Left cardiac atrium (tissue), 4 donors: ENCODE measurements around the gene MICAL3. TPM values are rescaled to one million over a fixed set of nuclear protein-coding genes. Genes with fewer than 3 reads are reported as not detected.
A peak's percentile ranks its signal among the peaks of the same experiment; 100 is the strongest.
"Not testable (repeated sequence)": the region's sequence is repeated elsewhere in the genome, so short reads cannot be mapped to it uniquely, and the experiment has no call there.

ENCODE experiments used
- ATAC-seq, 2 donors: fragments of 200-7000 bp; cut with Tn5 transposase; one replicate each; pipeline ENCODE4 v1.9.1; 2020; ENCODE audit warnings: mild to moderate bottlenecking in 2 of 2, moderate library complexity in 2 of 2
- DNase-seq: peaks from one replicate; pipeline ENCODE4 v3.0.0-alpha.2; 2020
- intact Hi-C, 2 donors: fragments of 100-400 bp; cut with DNase I; formaldehyde crosslinking; loops; one replicate each; pipeline versions ENCODE4 v1.14.1 to v1.15.1; 2022 to 2023
- long read RNA-seq: library from polyadenylated mRNA; unstranded; transcript quantifications from one replicate; pipeline ENCODE4 v2.0.0, GENCODE V29; 2021
- total RNA-seq, 2 donors: library from RNA; stranded (reverse); fragmentation: NEBNext Ultra II Directional; extraction: Animal tissue kit (Norgen Biotek cat#: 25700); gene quantifications; one replicate each; pipeline ENCODE4 v1.2.1, GENCODE V29; 2021
- donor health status: DM: no; HTN: yes; CAD: no.
- donor health status: DM: no; HTN: yes; CAD: no; lungs with severe emphysema.
- donor health status: DM: yes; HTN: yes; CAD: no.
- donor health status: Dilated cardiomyopathy.

The MICAL3 gene, protein sequence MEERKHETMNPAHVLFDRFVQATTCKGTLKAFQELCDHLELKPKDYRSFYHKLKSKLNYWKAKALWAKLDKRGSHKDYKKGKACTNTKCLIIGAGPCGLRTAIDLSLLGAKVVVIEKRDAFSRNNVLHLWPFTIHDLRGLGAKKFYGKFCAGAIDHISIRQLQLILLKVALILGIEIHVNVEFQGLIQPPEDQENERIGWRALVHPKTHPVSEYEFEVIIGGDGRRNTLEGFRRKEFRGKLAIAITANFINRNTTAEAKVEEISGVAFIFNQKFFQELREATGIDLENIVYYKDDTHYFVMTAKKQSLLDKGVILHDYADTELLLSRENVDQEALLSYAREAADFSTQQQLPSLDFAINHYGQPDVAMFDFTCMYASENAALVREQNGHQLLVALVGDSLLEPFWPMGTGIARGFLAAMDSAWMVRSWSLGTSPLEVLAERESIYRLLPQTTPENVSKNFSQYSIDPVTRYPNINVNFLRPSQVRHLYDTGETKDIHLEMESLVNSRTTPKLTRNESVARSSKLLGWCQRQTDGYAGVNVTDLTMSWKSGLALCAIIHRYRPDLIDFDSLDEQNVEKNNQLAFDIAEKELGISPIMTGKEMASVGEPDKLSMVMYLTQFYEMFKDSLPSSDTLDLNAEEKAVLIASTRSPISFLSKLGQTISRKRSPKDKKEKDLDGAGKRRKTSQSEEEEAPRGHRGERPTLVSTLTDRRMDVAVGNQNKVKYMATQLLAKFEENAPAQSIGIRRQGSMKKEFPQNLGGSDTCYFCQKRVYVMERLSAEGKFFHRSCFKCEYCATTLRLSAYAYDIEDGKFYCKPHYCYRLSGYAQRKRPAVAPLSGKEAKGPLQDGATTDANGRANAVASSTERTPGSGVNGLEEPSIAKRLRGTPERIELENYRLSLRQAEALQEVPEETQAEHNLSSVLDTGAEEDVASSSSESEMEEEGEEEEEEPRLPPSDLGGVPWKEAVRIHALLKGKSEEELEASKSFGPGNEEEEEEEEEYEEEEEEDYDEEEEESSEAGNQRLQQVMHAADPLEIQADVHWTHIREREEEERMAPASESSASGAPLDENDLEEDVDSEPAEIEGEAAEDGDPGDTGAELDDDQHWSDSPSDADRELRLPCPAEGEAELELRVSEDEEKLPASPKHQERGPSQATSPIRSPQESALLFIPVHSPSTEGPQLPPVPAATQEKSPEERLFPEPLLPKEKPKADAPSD (N-terminal part only)
- 10 to 100 TPM; 54.7 to 80.1 TPM for total RNA-seq
- long read RNA-seq, partial matches to known transcripts: 6 of 26 reads
- long read RNA-seq, other reads (novel, unspliced or antisense): 20 of 26 reads

DNA sequence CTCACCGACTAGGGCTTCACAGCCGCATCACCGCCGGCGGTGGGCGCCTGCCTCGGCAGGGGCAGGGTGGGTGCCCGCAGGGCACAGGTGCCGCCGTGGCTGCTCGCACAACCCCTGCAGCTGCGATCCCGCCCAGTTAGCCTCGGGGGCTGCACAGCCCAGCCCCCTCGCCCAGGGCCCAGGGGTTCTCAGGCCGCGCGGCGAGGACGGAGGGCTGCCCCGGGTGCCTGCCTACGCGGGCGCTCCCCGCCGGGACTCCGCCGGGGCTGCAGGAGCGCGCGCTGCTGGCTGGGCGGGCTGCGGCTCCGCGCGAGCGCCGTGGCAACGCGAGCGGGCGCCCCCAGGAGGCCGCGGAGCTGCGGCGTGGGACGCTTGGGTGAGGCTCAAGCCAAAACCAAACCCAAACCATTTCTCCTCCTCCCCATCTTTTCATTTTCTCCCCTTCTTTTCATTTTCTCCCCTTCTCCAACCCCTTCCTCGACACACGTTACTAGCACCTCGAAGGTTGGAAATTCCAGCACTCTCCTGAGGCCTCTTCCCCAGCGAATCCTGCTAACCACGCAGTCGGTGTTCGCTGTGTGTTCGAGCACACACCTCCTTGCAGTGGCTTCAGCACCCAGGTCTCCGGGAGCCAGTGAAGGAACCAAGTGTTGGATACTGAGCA is at the start of gene MICAL3:
MICAL3 (minus strand) TSS at position 286 of the 664 bp plus-strand sequence. CDS start 117,749 bp downstream, outside the sequence.
- peak; percentile 92 to 93 for ATAC-seq
- DNase-seq: peak; percentile 63
- intact Hi-C loops: loop anchor here in 1 of 2 donors (5.0 kb wide), 1 partner anchor 132 kb away; no protein-coding TSS in a partner anchor

DNA sequence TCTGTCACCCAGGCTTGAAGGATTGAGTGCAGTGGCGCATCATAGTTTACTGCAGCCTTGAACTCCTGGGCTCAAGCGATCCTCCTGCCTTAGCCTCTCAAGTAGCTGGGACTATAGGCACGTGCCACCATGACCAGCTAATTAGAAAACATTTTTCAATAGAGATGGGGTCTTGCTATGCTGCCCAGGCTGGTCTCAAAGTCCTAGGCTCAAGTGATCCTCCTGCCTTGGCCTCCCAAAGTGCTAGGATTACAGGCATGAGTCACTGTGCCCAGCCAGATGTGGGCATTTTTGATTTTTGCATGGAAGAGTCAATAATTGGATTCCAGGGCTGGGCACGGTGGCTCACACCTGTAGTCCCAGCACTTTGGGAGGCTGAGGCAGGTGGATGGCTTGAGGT is 49.6 kb upstream of the MICAL3 start:
- not testable (repeated sequence) for ATAC-seq, DNase-seq
- intact Hi-C loops: loop anchor here in 1 of 2 donors (5.0 kb wide), 1 partner anchor 182 kb away; no protein-coding TSS in a partner anchor

DNA sequence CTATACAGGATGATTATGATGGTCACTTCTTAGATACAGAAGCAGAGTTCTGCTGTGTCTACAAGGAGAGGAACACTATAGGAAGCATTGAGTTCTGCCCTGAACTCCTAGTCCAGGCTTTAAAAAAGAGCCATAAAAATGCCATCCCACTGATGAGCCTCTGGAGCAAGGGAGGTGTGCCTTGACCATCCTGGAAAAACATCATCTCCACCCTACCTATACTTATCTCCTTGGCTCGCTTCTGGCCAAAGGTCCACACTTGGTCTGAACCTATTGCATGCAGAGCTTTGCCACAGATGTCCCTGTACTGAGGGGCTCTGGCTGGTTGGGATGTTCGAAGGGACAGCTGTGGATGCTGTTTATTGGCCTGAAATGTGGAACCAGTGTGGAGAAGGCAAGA is 49.1 kb upstream of the MICAL3 start:
- DNase-seq: no peak
- intact Hi-C loops: loop anchor here in 1 of 2 donors (5.0 kb wide), 1 partner anchor 181 kb away; no protein-coding TSS in a partner anchor
- no peak for ATAC-seq

DNA sequence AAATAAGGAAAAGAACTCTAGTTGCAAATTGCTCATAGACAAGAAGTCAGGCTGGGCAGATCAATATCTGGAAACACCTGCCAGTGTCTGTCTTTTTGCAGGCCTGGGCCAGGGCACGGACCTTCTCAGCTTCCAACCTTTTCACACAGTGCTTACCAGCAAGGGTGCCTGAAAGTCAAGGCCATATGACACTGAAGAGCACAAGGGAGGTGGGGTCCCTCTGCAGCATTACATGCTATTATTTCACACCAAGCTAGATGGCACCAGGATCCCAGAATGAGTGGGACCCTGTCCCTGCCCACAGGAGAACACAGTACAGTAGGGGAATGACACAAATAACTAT is 47.6 kb upstream of the MICAL3 start:
- DNase-seq (no peak), ATAC-seq (no peak)
- intact Hi-C loops: loop anchor here in 1 of 2 donors (5.0 kb wide), 1 partner anchor 180 kb away; no protein-coding TSS in a partner anchor

DNA sequence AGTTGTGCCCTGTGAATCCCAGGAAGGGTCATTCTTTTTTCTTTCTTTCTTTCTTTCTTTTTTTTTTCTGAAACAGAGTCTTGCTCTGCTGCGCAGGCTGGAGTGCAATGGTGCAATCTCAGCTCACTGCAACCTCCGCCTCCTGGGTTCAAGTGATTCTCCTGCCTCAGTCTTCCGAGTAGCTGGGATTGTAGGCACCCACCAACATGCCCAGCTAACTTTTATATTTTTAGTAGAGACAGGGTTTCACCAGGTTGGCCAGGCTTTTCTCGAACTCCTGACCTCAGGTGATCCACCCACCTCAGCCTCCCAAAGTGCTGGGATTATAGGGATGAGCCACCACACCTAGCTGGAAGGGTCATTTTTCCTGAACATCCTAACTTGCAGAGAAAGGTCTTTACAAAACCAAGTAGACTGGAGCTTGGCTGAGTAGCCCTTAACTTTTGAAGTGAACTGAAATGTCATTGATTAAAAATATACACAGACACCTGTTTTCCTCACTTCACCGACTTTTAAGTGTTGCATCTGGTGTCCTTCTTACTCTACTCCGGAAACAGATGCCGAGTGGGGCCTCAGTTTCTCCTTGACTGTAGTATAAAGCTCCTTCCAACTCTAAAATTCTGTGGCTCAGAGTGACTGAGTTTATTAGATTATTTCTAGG is 47.1 kb upstream of the MICAL3 start:
- not testable (repeated sequence) for DNase-seq

DNA sequence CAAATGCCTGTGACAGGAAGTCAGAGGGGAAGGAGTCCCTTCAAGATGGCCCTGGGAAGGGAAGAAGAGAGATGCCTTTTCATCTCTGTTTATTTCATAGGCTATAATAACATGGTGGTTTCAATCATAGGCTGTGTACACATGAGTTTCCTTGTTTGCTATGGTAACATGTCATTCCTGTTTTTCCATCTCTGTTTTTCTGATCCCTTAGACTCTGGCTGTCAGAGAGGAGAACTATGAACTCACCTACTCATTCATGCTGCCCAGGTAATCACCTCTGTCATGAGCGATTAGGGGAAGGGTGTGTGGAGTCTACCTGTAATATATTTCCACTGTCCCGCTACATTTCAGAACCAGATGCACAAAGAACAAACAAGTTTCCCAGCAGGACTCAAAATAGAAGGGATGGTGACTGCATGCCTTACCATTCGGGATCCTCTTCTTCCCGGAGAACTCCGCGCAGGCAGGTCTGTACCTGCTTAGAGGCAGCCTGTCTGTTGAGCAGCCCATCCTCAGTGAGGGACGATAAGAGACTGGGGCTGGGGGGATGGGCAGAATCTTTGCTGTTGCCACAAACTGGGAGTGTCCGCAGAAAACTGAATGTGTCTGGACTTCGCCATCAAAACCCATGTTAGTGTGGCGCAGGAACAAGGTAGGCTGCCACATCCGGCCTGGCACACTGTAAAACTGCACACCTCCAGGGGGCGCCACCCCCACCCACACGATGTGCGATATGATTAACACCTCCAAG is 46.4 kb upstream of the MICAL3 start:
- intact Hi-C loops: loop anchor here in 1 of 2 donors (5.0 kb wide), 1 partner anchor 178 kb away; no protein-coding TSS in a partner anchor
- DNase-seq (no peak), ATAC-seq (no peak)

More for the DNA sequence above, 47.1 kb upstream of the MICAL3 start:
- intact Hi-C loops: loop anchor here in 1 of 2 donors (5.0 kb wide), 1 partner anchor 179 kb away; no protein-coding TSS in a partner anchor
- ATAC-seq: not testable (repeated sequence)

DNA sequence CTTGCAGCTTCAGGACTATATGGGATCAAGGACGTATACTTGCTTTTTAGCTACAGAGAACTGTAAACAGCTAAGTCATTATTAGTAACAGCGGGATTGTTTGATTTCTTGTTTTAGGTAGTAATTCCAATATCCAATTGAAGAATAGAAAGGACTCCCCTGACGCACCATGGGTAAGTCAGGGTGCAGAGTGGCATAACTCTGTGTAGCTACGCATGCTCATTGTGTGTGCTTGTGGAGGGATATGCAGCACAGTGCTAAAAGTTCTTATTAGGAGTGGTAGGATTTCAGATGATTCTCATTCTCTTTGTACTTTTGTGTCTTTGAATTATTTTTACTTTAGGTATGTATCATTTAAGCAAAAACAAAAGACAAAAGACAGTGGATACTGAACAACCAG is 45.7 kb upstream of the MICAL3 start:
- intact Hi-C loops: loop anchor here in 1 of 2 donors (5.0 kb wide), 1 partner anchor 178 kb away; no protein-coding TSS in a partner anchor
- DNase-seq (no peak), ATAC-seq (no peak)

DNA sequence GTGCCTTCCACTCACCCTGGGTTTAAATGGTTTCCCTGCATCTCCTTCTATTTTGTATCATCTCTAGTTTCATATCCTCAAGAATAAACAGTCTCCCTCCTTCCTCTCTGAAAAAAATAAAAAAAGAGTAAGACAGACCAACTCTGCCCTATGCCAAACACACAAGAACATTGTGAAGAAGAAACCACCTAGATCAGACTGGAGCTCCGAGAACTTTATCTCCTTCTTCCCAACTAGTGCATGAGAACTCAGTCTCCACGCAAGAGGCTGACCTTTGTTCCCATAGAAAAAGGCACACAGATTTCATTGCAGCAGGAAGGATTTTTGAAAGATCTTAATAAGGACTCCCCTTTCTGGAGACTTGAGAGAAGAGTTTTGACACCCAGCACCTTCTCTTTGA is 44.7 kb upstream of the MICAL3 start:
- DNase-seq (no peak), ATAC-seq (no peak)
- intact Hi-C loops: loop anchor here in 1 of 2 donors (5.0 kb wide), 1 partner anchor 37 kb away; no protein-coding TSS in a partner anchor

DNA sequence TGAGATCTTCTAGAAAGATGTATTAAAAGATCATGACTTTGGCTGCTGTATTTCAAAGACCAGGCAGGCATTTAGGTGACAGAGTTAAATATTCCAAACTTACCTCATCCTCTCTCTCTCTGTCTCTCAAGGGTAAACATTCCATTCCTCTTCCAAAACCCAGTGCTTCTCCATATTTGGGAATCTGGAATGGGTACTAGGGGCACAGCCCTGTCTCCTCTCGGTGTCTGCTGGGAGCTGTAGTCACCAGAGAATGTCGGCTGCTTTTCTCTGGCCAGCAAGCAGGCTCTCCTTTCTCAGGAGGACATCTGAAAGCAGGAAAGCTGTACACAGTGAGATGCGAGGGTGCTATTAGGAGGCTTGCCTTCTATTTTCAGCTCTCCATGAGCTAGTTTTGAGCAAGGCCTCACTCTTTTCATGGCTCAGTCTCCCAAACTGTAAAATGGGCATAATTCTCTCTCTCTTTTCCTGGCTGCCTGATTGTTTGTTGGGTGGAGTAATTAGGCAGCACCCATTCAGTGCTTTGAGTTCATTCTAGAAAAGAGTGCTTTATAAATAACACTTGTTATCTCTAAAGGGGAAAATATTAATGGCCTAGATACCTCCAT is 44.1 kb upstream of the MICAL3 start:
- ATAC-seq (peak; percentile 88 to 94), DNase-seq (no peak)
- intact Hi-C loops: loop anchor here in 1 of 2 donors (5.0 kb wide), 1 partner anchor 36 kb away; no protein-coding TSS in a partner anchor

DNA sequence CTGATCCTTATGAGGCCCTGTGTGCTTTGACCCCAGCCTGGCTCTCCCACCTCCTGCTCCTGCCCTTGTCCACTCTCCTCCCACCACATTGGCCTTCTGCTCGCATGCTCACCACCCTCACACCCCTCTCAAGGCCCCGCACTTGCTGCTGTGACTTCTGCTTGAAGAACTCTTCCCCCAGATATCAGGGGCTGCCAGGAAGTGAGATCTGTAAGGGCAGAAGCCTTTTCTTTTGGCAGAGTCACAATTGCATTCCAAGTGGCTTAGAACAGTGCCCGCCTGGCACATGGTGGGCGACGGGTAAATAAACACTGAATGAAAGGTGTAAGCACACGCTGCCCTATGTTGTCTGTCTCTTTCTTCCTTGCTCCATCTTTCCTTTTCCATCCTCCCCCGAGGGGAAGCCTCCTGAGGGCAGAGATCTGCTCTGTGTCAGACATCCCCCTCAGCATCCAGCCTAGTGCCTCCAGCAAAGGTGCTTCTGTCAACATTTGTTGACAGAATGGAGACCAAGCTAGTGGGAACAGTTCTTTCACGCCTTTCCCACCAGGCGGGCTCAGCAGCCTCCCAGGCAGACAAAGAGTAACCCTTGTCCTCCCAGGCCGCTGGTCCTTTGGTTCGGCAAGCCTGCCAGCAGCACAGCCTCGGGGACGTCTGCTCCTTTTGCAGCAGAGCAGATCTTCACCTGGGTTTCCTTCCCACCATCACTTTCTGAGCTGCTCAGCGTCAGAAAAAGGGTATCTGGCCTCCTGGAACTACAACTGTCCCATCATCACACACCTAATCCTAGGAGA is 43.4 kb upstream of the MICAL3 start:
- intact Hi-C loops: loop anchor here in 1 of 2 donors (5.0 kb wide), 1 partner anchor 35 kb away; no protein-coding TSS in a partner anchor
- DNase-seq (no peak), ATAC-seq (peak; percentile 36 to 43)

DNA sequence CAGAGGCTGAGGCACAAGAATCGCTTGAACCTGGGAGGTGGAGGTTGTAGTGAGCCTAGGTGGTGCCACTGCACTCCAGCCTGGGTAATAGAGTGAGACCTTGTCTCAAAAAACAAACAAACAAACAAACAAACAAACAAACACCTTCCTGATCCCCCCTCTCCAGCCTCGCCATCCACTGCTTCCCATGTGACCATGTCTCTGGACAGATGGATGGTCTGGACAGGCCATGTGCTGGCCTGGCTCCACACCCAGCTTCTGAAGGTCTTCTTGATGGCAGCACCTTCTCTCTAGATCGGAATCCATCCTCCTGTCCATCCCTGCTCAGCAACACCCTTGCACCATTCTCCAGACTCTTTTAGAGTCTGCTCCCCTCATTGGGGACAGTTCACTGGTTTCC is 42.8 kb upstream of the MICAL3 start:
- no peak for DNase-seq
- intact Hi-C loops: loop anchor here in 1 of 2 donors (5.0 kb wide), 1 partner anchor 35 kb away; no protein-coding TSS in a partner anchor
- ATAC-seq: no peak

DNA sequence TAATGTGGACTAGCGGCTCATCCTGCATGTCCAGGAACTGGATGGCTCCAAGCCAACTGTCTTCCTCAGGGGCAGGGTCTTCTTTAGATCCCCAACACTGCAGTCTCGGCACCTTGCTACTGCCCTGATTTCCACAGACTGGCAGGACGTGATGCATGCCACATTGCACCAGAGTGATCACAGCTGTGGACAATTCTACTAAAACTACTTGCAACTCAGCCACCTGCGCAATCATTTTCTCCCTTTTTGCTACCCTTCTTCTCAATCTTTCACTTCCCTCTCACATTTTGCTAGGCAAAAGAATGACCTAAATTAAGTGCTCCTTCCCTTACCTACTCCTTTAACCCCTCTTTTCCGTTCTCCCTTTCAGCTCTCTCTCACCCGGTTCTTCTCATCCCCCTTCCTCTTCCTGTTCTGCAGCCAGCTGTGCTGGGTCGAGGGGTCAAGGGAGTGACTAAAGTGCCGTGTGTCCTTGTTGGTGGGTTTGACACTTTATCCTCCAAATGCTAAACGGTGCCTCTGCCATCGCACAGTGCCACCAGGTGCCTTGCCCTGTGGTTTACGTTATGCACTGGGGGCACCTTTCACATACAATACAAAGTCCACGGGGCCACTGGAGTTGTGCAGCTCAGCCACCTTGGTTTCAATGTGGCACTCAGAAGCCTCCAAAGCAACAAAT is 42.0 kb upstream of the MICAL3 start:
- no peak for DNase-seq
- intact Hi-C loops: loop anchor here in 1 of 2 donors (5.0 kb wide), 1 partner anchor 34 kb away; no protein-coding TSS in a partner anchor
- ATAC-seq: no peak

DNA sequence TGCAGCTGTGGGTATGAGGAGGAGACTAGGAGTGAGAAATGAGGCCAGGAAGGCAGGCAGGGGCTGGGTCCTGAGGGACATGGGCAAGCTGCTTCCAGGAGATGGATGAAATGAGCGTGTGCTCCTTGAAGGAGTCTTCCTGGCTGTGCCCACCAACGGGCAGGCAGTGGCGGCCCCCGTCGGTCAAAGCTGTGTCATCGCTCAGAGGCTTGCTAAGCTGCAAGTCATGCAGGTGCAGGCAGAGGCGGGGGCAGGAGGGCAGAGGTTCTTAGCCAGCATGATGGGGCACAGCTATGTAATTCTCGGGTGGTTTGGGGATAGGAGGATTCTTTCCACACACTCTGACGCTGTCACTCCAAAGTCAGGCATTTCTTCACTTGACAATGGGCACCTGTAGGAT is 40.9 kb upstream of the MICAL3 start:
- ATAC-seq: no peak
- intact Hi-C loops: loop anchor here in 1 of 2 donors (5.0 kb wide), 1 partner anchor 33 kb away; no protein-coding TSS in a partner anchor
- no peak for DNase-seq

DNA sequence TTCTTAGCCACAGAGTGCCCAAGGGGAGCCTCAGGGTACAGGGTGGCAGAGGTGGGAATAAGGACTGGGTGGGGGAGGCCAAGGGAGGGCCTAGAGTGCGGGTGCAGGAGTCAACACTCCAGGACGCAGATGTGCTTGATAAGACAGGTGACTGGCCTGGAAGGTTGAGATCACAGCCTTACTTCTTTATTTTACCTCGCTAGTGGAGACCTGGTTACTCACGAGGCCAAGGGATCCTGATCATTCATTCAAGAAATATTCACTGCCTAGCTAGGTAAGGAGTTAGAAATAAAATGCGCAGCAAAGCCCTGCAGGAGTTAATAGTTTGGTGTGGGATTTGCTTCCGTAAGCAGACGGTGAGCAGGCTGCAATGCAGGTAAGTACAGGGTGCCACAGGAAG is 40.3 kb upstream of the MICAL3 start:
- ATAC-seq: no peak
- DNase-seq: no peak
- intact Hi-C loops: loop anchor here in 1 of 2 donors (5.0 kb wide), 1 partner anchor 32 kb away; no protein-coding TSS in a partner anchor

DNA sequence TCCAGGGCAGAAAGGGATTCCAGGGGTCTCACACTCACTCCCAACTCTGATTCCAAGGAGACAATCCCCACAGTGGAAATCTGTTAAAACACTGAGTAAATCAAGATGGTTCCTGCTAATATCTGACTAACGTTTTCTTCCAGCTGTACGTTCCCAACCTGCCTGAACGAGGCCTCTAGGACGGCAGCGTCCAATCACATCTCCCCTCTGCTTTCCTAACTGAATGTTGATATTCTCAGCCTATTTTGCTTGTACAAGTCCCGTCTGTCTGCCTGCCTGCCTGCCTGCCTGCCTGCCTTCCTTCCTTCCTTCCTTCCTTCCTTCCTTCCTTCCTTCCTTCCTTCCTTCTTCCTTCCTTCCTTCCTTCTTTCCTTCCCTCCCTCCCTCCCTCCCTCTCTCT is 39.4 kb upstream of the MICAL3 start:
- intact Hi-C loops, DNase-seq, ATAC-seq: not testable (repeated sequence)
